ENCODE measurements around the gene STXBP6.

DNA sequence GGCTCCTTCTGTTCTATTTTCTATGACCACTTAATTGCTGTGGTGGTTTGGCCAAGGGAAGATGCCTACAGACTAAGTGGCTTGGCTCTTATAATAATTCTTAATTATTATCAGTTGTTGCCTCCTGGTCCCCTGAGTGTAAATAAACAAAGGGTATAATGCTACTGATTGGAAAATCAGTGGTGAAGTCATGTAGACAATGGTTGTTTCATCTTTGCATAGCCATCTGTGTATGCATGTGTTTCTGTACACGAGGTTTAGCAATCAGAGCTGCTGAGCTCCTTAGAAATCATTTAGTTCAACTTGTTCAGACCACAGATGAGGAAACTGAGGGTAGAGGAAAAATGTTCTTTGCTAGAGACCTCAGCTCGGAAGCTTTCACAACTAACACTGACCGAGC is 152.2 kb downstream of the STXBP6 start:
- TF ChIP-seq, protein P1, sequence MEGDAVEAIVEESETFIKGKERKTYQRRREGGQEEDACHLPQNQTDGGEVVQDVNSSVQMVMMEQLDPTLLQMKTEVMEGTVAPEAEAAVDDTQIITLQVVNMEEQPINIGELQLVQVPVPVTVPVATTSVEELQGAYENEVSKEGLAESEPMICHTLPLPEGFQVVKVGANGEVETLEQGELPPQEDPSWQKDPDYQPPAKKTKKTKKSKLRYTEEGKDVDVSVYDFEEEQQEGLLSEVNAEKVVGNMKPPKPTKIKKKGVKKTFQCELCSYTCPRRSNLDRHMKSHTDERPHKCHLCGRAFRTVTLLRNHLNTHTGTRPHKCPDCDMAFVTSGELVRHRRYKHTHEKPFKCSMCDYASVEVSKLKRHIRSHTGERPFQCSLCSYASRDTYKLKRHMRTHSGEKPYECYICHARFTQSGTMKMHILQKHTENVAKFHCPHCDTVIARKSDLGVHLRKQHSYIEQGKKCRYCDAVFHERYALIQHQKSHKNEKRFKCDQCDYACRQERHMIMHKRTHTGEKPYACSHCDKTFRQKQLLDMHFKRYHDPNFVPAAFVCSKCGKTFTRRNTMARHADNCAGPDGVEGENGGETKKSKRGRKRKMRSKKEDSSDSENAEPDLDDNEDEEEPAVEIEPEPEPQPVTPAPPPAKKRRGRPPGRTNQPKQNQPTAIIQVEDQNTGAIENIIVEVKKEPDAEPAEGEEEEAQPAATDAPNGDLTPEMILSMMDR (IDR thresholded peaks at IDR 0.05): no peak
- TF ChIP-seq POLR2A (IDR thresholded peaks at IDR 0.05): no peak
